Osteoblast (primary cell): ENCODE measurements around the gene ZNF839. TPM values are rescaled to one million over a fixed set of nuclear protein-coding genes. Genes with fewer than 3 reads are reported as not detected.

Source experiments
- DNase-seq: peaks from one replicate; pipeline ENCODE4 v3.0.0; 2011; ENCODE audit warnings: low spot score, mixed read lengths; ENCODE audit not compliant: insufficient read length; ENCODE audit errors: missing footprints
- H2AFZ ChIP-seq: 2 replicates; pipeline ENCODE4 v1.6.0; 2011; ENCODE audit warnings: mild to moderate bottlenecking, low read length
- H3K27ac ChIP-seq: 2 replicates; pipeline ENCODE4 v1.5.1; 2011; ENCODE audit warnings: mild to moderate bottlenecking, low read depth, low read length, moderate library complexity
- H3K27me3 ChIP-seq: 2 replicates; pipeline ENCODE4 v1.6.0; 2012; ENCODE audit warnings: mild to moderate bottlenecking, control low read depth, inconsistent platforms, low read length, moderate library complexity; ENCODE audit not compliant: insufficient read depth
- H3K36me3 ChIP-seq: 2 replicates; pipeline ENCODE4 v1.5.1; 2011; ENCODE audit warnings: mild to moderate bottlenecking, low read length, control low read depth, moderate library complexity; ENCODE audit not compliant: insufficient read depth
- H3K4me1 ChIP-seq: 2 replicates; pipeline ENCODE4 v1.5.1; 2011; ENCODE audit warnings: mild to moderate bottlenecking, low read length, control low read depth, moderate library complexity; ENCODE audit not compliant: insufficient read depth
- H3K4me2 ChIP-seq: 2 replicates; pipeline ENCODE4 v1.6.0; 2011; ENCODE audit warnings: mild to moderate bottlenecking, low read length; ENCODE audit not compliant: insufficient read depth
- H3K4me3 ChIP-seq: fragments of 200-600 bp; sonication (generic); 3 replicates; pipeline ENCODE4 v1.5.1; 2012; ENCODE audit warnings: mild to moderate bottlenecking, low read length, inconsistent platforms; ENCODE audit not compliant: insufficient read depth
- H3K79me2 ChIP-seq: 2 replicates; pipeline ENCODE4 v1.6.0; 2012; ENCODE audit warnings: mild to moderate bottlenecking, low read length, control low read depth, inconsistent platforms; ENCODE audit not compliant: insufficient read depth
- H3K9me3 ChIP-seq: 2 replicates; pipeline ENCODE4 v1.5.1; 2011; ENCODE audit warnings: low read depth, low read length, control low read depth
- H4K20me1 ChIP-seq: 2 replicates; pipeline ENCODE4 v1.6.0; 2012; ENCODE audit warnings: mild to moderate bottlenecking, low read length, control low read depth; ENCODE audit not compliant: insufficient read depth
- CTCF ChIP-seq: IDR thresholded peaks from 2 replicates; pipeline ENCODE4 v1.5.1; 2011; ENCODE audit warnings: mild to moderate bottlenecking, low read depth, low read length, moderate library complexity; ENCODE audit errors: extremely low read depth
- total RNA-seq: library from RNA; depleted of rRNA; stranded (reverse); fragments of >200 nt; gene quantifications from 2 replicates; pipeline ENCODE4 v1.2.3, GENCODE V29; 2012

The ZNF839 gene
- total RNA-seq, 1 donor = 7.2 TPM

- H3K27me3 ChIP-seq = no peaks in the 10 kb centered on the region
- no peaks in the 10 kb centered on the region for H3K9me3 ChIP-seq
- TF ChIP-seq CTCF = no peak
- H2AFZ ChIP-seq = peak overlapping the region; percentile 86
- DNase-seq = no peak
- H4K20me1 ChIP-seq = no peaks in the 10 kb centered on the region
- H3K4me3 ChIP-seq = peak overlapping the region; percentile 64
- peak overlapping the region; percentile 81 for H3K27ac ChIP-seq
- peaks cover 52% of the 10 kb centered on the region for H3K4me1 ChIP-seq
- H3K36me3 ChIP-seq = no peaks in the 10 kb centered on the region
- H3K79me2 ChIP-seq = peaks cover 20% of the 10 kb centered on the region
- peak overlapping the region; percentile 87 for H3K4me2 ChIP-seq
These were observed 3.2 kb upstream of the ZNF839 start for GRCh38 chr14:102316338-102316742.

- H3K36me3 ChIP-seq = no peaks in the 10 kb centered on the region
- no peaks in the 10 kb centered on the region for H3K9me3 ChIP-seq
- peak overlapping the region; percentile 87 for H3K4me2 ChIP-seq
- no peaks in the 10 kb centered on the region for H3K27me3 ChIP-seq
- H3K79me2 ChIP-seq = peaks cover 22% of the 10 kb centered on the region
- no peaks in the 10 kb centered on the region for H4K20me1 ChIP-seq
- TF ChIP-seq CTCF = peak; percentile 69
- H3K27ac ChIP-seq = peak overlapping the region; percentile 81
- H3K4me1 ChIP-seq = peaks cover 52% of the 10 kb centered on the region
- DNase-seq = peak; percentile 99
- peak overlapping the region; percentile 86 for H2AFZ ChIP-seq
- H3K4me3 ChIP-seq = peak overlapping the region; percentile 74
These were observed 2.6 kb upstream of the ZNF839 start for GRCh38 chr14:102316743-102317563.

DNA sequence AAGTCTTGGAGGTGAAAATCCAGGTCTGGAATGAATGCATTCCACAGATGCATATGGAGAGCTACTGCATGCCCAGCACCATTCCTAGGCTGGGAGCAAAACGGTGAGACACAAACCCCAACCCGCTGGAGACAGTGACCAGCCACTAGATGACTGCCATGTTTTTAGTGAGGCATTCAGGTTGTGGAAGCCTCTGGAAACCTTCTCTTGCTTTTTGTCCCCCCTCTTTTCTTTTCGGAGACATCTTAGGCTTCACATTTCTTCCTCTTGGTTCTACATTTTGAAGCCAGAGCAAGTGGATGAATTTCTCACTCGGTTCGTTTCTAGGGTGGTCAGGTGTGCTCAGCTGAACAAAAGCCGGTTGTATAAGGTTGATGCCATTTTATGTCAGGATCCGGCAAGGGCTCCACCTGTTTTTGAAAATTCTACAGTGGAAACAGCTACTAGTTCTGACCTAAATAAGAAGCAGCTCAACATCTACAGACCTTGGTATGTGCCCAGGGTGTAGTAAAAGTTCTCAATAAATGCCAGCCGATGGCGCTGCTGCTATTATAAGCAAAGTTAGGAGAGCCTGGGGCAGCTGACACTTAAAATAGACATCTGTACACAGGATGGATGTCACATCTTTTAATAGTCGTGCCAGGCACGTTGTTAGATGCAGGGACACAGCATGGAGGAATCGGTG is 1.8 kb upstream of the ZNF839 start:
- H3K4me1 ChIP-seq = peaks cover 52% of the 10 kb centered on the region
- H3K27ac ChIP-seq = peak overlapping the region; percentile 13

More for the DNA sequence above, 1.8 kb upstream of the ZNF839 start:
- no peaks in the 10 kb centered on the region for H3K9me3 ChIP-seq
- H3K4me3 ChIP-seq = peak overlapping the region; percentile 74
- no peaks in the 10 kb centered on the region for H4K20me1 ChIP-seq
- H3K27me3 ChIP-seq = no peaks in the 10 kb centered on the region
- H3K4me2 ChIP-seq = peak overlapping the region; percentile 75
- peak; percentile 24 for TF ChIP-seq CTCF
- H3K36me3 ChIP-seq = peaks cover 3% of the 10 kb centered on the region
- no peak for DNase-seq
- peaks cover 22% of the 10 kb centered on the region for H3K79me2 ChIP-seq
- H2AFZ ChIP-seq = peak overlapping the region; percentile 70
